ENCODE measurements around the gene NPC1. TPM values are rescaled to one million over a fixed set of nuclear protein-coding genes. Genes with fewer than 3 reads are reported as not detected.

The NPC1 gene
- total RNA-seq, 3 donors from 2014 or later: 39.5 to 100 (median 81.3) TPM

DNA sequence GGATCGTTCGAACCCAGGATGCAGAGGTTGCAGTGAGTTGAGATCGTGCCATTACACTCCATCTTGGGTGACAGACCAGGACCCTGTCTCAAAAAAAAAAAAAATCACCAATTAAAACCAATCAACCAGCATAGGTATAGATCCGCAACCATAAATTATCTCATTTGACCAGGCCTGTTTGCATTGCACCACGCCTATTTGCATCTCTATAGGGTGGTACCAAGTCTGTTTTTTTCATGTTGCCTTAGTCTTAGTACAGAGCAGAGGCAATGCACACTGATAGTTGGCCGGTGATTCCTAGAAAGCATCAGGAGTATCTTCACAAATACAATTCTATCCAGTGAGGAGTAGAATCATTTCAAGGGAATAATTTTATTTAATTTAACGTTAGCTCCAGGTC lies 9.3 kb upstream of the NPC1 start:
- no peak overlapping the region for H3K27ac ChIP-seq
- H3K4me3 ChIP-seq: no peak overlapping the region
- H3K9me3 ChIP-seq: no peaks in the 10 kb centered on the region
- H3K4me1 ChIP-seq: no peaks in the 10 kb centered on the region
- TF ChIP-seq, protein P1, sequence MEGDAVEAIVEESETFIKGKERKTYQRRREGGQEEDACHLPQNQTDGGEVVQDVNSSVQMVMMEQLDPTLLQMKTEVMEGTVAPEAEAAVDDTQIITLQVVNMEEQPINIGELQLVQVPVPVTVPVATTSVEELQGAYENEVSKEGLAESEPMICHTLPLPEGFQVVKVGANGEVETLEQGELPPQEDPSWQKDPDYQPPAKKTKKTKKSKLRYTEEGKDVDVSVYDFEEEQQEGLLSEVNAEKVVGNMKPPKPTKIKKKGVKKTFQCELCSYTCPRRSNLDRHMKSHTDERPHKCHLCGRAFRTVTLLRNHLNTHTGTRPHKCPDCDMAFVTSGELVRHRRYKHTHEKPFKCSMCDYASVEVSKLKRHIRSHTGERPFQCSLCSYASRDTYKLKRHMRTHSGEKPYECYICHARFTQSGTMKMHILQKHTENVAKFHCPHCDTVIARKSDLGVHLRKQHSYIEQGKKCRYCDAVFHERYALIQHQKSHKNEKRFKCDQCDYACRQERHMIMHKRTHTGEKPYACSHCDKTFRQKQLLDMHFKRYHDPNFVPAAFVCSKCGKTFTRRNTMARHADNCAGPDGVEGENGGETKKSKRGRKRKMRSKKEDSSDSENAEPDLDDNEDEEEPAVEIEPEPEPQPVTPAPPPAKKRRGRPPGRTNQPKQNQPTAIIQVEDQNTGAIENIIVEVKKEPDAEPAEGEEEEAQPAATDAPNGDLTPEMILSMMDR (IDR thresholded peaks at IDR 0.05): no peak
- no peak for TF ChIP-seq POLR2AphosphoS5 (IDR thresholded peaks at IDR 0.05)
- no peak for TF ChIP-seq POLR2A (IDR thresholded peaks at IDR 0.05)
- intact Hi-C loops (cut with DNase I; ENCODE audit: low total_unique reads): loop anchor here (5.0 to 10.0 kb wide), 2 partner anchors 81 to 487 kb away; no protein-coding TSS in a partner anchor
- no peaks in the 10 kb centered on the region for H3K36me3 ChIP-seq
- DNase-seq (ENCODE audit: low spot score in 2 of 2): no peak
- H3K27me3 ChIP-seq: no peaks in the 10 kb centered on the region

DNA sequence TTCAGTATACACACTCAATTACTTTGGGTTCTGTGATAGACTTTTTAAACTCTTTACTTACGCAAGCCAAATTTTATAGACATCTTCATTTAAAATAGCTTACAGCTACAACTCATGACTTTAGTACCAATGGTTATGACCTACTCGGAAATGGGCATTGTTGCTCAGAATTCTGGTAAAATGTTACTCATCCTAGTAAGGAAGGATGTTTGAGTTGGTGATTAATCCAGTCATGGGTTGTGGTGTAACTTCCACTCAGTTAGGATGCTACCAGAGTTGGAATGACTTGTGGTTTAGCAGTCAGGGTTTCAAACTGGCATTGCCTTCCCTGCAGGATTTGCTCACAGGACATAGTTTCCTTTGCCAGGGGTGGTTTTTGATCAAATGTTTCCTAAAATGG lies 7.4 kb upstream of the NPC1 start:
- Histone ChIP-seq H3K4me1 (no peaks in the 10 kb centered on the region), H3K4me3 (no peak overlapping the region)
- TF ChIP-seq, protein P1 (IDR thresholded peaks at IDR 0.05): no peak
- TF ChIP-seq POLR2AphosphoS5 (IDR thresholded peaks at IDR 0.05) (no peak), POLR2A (IDR thresholded peaks at IDR 0.05) (no peak)

DNA sequence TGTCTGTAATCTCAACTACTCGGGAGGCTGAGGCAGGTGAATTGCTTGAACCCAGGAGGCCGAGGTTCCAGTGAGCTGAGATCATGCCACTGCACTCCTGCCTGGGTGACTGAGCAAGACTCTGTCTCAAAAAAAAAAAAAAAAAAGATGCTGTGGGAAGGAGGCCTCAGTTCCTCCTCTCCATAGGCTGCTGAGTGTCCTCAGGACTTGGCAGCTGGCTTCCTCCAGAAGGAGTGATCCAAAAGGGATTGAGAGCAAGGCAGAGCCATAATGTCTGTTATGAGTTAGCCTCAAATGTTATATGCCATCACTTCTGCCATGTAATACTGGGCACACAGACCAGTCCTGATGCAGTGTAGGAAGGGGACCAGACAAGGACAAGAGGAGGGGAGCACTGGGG lies 6.6 kb upstream of the NPC1 start:
- Histone ChIP-seq H3K27me3 (no peaks in the 10 kb centered on the region), H3K27ac (no peak overlapping the region), H3K4me1 (no peaks in the 10 kb centered on the region), H3K9me3 (no peaks in the 10 kb centered on the region), H3K36me3 (no peaks in the 10 kb centered on the region), H3K4me3 (no peak overlapping the region)
- intact Hi-C loops (cut with DNase I; ENCODE audit: low total_unique reads): loop anchor here (10.0 kb wide), 1 partner anchor 78 kb away; no protein-coding TSS in a partner anchor
- TF ChIP-seq POLR2AphosphoS5 (IDR thresholded peaks at IDR 0.05) (no peak), POLR2A (IDR thresholded peaks at IDR 0.05) (no peak)
- TF ChIP-seq, protein P1 (IDR thresholded peaks at IDR 0.05): no peak
- no peak for DNase-seq (ENCODE audit: low spot score in 2 of 2)

More for the DNA sequence above, 7.4 kb upstream of the NPC1 start:
- no peak for DNase-seq (ENCODE audit: low spot score in 2 of 2)
- no peaks in the 10 kb centered on the region for H3K9me3 ChIP-seq
- intact Hi-C loops (cut with DNase I; ENCODE audit: low total_unique reads): loop anchor here (10.0 kb wide), 1 partner anchor 79 kb away; no protein-coding TSS in a partner anchor
- no peak overlapping the region for H3K27ac ChIP-seq
- no peaks in the 10 kb centered on the region for H3K36me3 ChIP-seq
- no peaks in the 10 kb centered on the region for H3K27me3 ChIP-seq

DNA sequence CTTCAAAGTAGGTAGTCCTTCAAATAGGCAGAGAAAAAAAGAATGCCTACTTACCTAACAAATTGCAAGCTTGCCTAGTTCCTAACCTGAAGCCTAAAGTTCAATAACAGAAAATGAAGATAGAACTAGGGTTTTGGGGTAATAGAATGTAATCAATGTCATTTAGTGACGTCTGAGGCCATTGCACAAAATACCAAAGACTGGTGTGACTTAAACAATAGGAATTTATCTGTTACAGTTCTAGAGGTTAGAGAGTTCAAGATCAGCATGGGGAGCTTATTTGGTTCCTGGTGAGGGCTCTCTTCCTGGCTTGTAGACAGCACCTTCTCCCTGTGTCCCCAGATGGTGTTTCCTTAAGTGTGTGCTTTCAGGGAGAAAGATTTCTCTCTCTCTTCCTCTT lies 4.7 kb upstream of the NPC1 start:
- Histone ChIP-seq H3K4me3 (no peak overlapping the region), H3K4me1 (no peaks in the 10 kb centered on the region), H3K27ac (no peak overlapping the region), H3K36me3 (no peaks in the 10 kb centered on the region), H3K27me3 (no peaks in the 10 kb centered on the region), H3K9me3 (no peaks in the 10 kb centered on the region)
- intact Hi-C loops (cut with DNase I; ENCODE audit: low total_unique reads): loop anchor here (10.0 kb wide), 1 partner anchor 76 kb away; no protein-coding TSS in a partner anchor
- DNase-seq (ENCODE audit: low spot score in 2 of 2): no peak
- TF ChIP-seq POLR2AphosphoS5 (IDR thresholded peaks at IDR 0.05): no peak
- TF ChIP-seq, protein P1 (IDR thresholded peaks at IDR 0.05): no peak
- no peak for TF ChIP-seq POLR2A (IDR thresholded peaks at IDR 0.05)

DNA sequence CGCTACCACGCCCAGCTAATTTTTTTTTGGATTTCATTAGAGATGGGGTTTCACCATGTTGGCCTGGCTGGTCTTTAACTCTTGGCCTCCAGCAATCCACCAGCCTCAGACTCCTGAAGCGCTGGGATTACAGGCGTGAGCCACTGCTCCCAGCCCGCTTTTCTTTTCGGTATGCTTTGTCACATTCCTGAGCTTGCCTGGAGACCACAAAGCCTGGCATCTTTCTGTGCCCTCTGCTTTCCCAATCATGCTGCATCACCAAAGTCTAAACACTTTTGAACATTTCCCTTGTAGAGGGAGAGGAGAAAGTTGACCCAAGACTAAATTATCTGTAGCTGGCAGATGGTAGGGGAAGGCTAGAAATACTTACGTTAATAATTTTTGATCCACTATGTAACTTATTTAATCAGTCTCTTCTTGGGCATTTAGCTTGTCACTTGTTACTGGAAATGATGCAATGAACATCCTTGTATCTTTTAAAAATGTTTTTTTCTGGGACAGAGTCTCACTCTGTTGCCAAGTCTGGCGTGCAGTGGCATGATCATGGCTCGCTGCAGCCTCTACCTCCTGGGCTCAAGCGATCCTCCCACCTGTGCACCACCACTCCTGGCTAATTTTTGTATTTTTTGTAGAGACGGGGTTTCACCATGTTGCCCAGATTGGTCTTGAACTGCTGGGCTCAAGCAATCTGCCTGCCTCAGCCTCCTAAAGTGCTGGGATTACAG lies 2.7 kb upstream of the NPC1 start:
- peak in 1 of 2 donors; percentile 61 for DNase-seq (ENCODE audit: low spot score in 2 of 2)
- TF ChIP-seq POLR2A (IDR thresholded peaks at IDR 0.05) (no peak), POLR2AphosphoS5 (IDR thresholded peaks at IDR 0.05) (no peak)
- TF ChIP-seq, protein P1 (IDR thresholded peaks at IDR 0.05): no peak
- H3K27me3 ChIP-seq: no peaks in the 10 kb centered on the region
- peak overlapping the region; percentile 20 to 45 for H3K27ac ChIP-seq
- no peaks in the 10 kb centered on the region for H3K36me3 ChIP-seq
- no peaks in the 10 kb centered on the region for H3K9me3 ChIP-seq
- H3K4me1 ChIP-seq: peaks cover 0 to 5% of the 10 kb centered on the region in 2 donors
- intact Hi-C loops (cut with DNase I; ENCODE audit: low total_unique reads): no loop called here
- H3K4me3 ChIP-seq: no peak overlapping the region
